Activated CD8-positive, alpha-beta memory T cell treated with anti-CD3 and anti-CD28 coated beads, Interleukin-2, amount 50 U/mL, for 48 hours (primary cell): Measurements from ENCODE around the gene ARMC8.

Source experiments
- DNase-seq: peaks from one replicate; pipeline ENCODE4 v3.0.0-alpha.2; 2020

ARMC8 gene

DNA sequence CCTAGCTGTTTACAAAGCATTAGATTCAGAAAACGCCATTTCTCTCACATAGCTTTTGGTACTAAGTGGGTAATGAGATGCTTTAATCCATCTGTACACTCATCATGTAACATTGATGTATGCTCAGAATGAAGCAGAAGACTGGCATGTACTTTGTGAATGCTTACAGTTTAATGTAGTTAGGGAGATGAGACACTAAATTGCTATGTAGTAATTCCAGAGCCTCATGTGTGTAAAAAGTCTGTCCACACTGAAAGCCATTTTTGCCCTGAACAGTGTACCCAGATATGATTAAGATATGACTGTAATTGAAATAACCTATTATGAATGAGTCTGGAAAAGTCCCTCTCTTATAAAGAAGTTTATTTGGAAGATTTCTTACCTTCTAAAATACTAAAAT is 66.5 kb downstream of the ARMC8 start:
- no peak for DNase-seq

DNA sequence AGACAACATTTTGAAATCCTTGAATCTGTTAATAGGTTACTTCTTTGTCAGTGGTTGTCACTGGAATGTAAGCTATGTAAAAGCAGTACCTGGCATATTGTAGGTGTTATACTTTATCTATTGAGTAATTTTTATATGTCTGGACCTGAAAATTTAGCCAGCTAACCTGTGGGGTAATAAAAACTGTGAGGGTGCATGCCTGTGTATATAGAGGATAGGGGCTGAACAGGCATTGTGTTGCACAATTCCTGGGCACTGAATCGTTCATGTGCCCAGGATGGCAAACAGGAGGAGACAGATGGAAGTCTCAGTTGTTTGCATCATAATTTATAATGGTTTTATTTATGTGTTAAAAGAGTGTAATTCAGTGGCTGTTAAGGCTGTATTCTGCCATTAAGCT is 67.1 kb downstream of the ARMC8 start:
- DNase-seq, result no peak

DNA sequence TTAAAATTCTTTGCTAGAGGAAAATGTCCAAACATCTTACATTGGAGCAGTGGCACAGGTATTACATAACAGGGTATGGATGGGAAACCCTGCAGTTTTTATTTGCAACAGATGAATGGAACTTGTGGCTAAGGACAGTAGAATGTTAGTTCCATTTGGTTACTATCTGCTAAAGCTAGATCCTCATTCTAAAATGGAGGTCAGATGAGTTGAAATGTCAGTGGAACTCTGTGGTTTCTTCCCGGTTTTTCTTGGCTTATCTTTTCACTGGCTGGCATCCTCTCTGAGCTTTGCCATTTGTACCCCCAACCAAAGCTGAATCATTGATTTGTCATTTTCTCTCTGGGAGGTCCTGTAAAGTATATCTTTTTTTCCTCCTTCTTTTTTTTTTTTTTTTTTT is 68.9 kb downstream of the ARMC8 start:
- DNase-seq, result no peak

DNA sequence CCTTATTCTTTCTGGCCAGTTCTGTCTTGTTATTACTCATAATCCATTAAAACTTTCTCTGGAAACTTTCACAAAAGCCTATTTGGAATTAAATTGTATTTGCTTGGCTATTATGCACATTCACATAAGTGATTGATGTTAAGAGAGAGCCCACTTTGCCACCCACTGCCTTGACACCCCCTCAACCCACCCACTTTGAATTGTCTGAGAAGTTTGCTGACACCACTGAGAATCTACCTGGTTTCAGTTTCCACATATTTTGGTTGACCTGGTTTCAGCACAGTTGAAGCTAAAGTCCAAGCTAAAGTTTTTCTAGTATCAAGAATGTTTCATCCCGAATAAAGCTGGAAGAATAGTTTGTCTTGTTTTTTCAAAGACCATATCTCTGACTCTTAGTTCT is 70.9 kb downstream of the ARMC8 start:
- DNase-seq, result no peak

DNA sequence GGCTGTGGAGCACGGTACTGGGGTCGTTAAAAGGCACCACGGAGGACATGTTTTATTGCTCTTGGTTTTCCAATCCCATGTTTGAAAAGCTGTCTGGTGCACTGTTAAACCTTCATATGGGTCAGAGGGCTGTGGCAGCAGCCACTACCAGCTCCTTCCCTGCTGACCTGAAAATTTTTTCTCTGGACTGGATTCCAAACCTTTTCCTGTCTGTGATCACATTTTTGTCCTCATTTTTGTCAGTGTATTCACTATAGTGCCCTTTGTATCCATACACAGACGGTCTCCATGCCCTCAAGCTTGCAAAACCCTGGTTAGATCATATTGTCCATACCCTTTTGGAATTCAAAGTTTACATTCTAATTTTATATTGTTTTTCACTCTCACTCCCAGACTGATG is 72.0 kb downstream of the ARMC8 start:
- DNase-seq, result no peak

DNA sequence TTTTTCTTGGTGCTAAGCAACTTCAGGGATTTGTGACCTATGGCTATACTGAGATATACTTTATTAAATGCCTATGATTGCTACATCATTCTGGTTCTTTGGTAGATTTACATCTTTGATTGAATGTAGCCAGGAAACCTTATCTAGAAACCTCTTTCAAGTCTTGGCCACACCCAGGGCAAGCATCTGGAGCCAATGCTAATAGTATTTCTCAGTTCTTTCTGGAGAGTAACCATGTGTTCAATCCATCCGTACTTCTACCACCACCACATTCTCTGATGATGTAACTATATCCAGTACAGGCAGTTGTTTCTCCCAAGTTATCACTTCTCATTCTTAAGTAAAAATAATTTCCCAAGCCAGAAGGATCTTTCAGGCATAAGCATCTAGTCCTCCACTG is 73.5 kb downstream of the ARMC8 start:
- DNase-seq, result no peak

DNA sequence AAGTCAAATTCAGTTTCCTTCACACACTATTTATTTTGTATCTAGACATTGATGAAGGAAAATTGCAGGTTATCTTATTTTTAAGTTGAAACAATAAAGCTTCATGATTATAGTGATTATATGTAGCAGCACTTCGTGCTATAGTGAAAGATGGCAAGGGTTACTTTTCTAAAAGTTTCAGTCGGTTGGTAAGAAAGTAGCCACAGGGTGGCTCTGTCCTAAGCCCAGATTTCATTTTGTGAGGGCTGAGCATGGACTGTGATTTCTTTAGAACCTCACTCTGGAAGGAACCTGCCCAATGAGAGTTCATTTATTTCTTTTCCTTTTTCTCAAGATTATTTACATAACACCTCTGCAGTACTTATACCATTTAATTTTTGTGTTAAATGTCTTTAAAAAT is 76.0 kb downstream of the ARMC8 start:
- DNase-seq, result no peak

DNA sequence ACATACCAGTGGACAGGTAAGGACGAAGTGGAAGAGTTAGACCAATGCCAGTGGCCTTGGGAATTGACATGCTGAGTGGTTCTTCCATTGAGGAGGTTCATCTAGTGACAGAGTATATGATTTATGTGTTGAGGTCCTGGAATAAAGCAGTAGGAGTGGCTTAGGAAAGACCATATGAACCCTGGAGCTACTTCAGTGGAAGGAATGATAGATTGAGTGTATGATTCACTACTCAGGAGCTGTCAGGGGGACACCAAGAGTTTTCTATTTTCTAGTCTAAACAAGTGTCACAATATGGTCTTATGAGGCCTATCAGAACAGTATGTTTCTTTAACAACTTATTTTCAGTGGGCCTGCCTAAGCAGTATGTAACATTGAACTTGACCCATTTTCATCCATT is 78.6 kb downstream of the ARMC8 start:
- no peak for DNase-seq

DNA sequence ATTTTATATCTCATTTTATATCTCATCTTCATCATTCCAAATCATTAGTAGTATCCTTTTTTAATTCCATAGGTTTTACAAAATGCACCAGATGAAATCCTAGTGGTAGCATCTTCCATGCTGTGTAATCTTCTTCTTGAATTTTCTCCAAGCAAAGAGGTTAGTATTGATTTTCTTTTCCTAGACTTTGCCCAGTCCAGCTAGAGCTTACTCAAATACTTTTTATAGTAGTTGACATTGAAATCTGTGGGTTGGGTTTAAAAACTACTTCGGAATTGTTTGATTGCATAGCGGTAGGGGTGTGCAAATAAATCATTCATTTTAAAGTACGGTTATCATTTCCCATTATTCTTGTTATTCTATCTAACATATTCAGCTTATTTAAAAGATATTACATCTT is 80.0 kb downstream of the ARMC8 start:
- no peak for DNase-seq

DNA sequence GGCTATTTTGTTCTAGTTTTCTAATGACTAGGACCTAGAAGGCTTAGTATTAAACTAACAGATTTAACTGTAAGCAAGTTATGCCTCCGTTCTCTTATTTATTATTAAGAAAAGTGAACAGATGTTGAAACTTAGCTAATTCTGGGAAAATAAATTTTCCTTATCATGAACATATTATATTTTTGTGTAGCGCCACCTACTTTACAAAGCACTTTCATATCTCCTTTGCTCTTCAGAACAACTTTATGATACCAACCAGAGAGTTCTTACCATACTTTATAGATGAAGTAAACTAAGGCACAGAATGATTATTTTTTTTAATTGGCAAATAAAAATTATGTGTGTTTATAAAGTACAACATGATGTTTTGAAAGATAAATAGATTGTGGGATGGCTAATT is 83.1 kb downstream of the ARMC8 start:
- DNase-seq, result no peak

DNA sequence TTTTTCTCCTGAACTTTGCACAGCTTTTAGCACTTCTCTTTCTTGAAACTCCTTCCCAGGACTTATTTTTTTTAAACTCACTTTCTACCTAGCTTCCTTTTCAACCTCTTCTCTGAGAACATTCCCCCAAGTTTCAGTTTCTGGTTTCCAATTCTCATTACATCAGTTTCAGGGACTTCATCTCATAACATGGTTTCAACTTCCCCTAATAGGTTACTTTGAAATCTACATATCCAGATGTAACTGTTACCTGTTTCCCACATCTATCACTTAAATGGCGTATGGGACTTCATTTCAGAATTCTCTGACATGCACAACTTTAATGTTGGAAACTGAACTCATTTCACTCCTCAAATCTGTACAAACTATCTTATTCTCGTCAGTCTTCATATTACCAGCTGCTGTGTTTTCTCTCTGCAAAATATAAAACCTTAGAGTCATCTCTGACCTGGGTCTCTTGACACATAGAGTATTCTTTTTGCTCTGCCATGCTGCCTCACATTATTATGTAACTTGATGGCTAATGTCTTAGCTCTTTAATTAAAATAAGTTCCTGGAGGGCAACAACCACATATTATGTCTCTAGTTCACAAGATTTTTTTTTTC is 84.2 kb downstream of the ARMC8 start:
- no peak for DNase-seq

DNA sequence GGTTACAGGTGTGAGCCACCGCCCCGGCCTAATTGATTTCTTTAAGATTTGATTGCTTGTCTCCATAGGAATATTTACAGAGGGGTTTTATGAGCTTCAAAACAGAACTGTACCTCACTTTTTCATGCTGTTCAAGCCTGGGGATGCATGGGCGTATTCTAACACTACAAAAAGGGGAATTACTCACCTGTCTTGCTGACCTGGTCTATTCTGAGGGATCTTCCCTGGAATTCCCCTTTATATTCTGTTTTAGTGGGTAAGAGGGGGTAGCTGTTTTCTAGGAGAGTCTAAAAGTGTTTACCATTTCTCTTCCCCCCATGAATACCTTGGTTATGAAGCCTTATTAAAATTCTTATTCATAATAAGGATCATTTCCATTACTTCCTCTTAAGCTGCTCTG is 94.5 kb downstream of the ARMC8 start:
- no peak for DNase-seq

DNA sequence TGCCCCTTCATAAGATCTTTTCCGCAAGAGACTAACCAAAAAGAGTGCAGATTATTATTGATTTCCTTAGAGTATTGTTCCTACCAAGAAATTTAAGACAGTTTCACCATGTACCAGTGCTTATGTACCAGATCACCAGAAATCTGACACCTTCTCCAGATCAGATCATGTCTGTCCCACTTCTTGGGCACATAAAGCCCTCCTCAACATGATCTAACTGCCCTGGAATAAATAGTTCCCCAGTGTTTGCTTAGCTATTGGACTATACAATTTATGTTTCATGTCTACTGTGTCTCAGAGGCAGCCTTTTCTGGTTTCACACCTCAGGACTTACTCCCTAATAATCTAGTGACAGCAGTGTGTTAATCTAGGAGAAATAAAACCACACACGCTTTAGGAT is 95.7 kb downstream of the ARMC8 start:
- no peak for DNase-seq

DNA sequence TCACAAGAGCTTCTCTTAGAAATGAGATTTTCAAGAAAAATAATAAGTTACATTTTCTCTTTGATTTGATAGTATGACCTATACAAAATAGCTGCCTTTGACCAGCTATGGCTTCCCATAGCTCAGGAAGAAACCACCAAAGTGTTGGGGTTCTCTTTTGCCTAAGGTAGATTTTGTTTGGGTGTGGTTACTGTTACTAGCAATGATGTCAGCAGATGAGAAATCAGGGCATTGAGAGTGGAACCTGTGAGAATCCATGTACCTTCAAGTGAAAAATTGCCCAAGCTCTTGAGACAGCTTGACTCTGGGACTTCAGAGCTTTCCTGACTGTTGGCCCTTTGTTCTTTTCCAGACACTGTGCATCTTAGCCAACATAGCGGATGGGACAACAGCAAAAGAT is 97.0 kb downstream of the ARMC8 start:
- no peak for DNase-seq

DNA sequence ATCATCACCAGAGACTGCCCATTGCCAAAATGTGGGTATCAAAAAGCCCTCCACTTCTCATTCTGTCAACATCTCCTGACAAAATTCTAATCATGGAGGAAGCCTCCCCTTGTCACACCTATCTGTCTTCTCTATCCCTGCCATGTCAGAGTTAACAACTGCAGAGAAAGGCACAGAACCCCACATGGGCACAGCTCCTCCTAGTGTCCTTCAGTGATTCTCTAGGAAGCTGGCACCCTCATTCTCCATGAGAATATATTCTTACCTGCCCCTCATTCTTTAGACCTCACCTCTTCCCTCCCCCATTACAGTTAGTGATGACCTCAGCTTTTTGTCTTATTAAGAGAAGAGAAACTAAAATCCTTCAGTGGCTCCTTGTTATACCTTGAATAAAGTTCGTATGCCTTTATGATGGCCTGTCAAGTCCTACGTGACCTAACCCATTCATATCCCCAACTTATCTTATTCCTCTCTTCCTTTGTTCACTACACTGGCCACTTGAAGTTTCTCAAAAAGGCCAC is 97.9 kb downstream of the ARMC8 start:
- no peak for DNase-seq

DNA sequence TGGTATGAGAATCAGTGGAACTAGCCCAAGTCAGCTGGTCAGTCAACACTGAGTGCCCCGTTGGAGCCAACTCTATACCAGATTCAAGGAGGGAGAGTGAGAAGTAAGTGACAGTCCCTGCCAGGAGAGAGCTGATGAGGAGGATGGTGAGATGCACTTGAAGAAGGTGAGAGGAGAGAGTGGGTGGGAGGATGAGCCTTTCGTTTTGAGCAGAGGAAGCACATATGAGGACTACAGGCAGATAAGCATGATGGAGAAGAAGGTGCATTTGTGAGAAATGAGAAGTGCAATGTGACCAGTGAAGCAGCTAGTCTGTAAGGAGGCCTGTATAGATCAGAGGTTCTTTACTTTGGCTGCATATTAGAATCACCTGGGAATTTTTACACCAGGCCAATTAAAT is 102.2 kb downstream of the ARMC8 start:
- no peak for DNase-seq

DNA sequence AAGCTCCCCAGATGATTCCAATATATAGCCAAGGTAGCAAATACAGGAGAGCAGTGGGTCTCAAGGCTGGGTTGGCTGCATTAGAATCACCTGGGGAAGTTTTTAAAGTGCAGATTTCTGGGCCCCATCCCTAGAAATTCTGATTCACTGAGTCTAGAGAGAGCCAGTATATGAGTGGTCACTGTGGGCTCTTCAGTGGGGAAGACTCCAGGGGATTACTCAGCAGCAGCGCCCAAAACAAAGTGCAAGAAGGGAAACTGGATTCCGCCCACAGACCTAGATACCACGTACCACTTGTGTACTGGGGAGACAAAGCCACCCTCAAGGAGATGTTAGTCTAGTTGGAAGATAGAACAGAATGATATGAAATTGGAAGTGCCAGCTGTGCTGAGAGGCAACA is 102.6 kb downstream of the ARMC8 start:
- DNase-seq, result no peak

DNA sequence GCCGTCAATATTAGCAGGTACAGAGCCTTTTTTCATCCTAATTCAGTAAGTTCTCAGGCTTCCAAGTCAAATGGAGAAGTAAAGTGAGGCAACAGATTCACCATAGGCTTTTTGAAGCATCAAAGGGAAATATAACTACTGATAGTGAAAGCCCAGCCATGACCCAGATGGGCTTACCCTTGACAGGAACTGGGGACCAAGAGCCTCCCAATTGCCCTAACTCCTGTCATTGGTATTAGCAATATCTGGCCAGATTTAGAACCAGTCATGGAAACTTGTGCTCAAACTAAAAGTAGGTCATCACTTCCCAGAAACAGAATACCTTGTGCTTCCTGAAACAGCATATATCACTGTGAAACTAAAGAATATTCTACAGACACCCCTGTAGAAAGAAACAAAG is 109.5 kb downstream of the ARMC8 start:
- DNase-seq, result no peak

DNA sequence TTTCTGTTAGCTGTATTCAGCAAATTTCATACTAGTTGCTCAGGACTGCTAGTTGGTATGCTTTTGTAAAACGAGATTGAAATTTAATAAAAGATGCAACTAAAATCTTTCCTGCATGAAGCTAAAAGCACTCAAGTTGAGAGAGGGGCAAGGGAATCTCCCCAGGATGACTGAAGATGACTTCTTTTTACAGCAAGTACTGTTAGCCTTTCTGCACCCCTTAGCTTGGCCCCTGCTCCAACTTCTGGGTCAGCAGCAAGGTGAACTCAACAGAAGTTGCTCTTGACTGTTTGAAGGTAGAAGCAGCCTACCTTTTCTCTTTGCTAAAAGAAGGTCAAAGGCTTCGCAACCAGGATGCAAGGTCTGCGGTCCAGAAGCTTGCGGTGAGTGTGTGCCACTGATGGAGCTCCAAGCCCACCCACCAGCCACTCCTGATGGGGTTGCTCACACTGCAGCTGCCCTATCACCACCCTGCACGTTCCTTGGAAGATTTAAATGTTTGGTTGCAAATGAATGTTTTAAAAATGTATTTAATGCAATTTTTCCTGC is 110.0 kb downstream of the ARMC8 start:
- DNase-seq, result no peak

DNA sequence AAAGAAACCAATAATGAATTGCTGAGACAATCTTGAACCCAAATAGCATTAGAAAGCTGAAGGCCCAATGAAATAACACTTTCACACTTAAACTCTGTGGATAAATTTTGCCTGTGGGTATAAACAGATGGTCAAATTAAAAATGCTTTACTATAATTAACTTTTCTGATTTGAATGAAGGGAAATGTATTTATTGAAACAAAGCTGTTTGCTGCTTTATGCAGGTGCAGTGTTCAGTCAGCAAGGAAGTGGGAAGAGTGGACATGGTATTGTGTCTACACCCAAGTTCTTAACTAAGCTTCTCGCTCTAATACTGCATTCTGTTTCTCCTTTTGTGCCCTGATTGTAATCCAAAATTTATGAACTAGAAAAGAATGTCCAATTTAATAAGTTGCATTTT is 110.8 kb downstream of the ARMC8 start:
- DNase-seq, result no peak

DNA sequence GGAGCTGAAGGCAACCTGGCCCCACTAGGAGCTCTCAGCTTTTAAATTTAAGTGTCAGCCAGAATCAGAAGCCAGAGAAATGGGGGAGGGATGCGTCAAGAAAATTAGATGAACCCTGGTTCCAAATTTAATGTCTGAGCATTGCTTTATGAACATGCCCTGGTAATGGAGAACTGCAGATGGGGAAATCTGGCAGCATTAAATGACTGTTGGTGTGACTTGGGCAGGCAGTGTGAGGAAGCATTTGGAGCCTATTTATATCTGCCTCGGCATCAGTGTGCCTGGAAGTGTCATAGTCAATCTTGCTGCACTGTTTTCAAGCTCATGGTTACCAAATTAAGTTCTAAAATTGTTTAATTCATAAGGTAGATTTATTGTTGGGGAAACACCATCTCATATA is 113.5 kb downstream of the ARMC8 start:
- no peak for DNase-seq

DNA sequence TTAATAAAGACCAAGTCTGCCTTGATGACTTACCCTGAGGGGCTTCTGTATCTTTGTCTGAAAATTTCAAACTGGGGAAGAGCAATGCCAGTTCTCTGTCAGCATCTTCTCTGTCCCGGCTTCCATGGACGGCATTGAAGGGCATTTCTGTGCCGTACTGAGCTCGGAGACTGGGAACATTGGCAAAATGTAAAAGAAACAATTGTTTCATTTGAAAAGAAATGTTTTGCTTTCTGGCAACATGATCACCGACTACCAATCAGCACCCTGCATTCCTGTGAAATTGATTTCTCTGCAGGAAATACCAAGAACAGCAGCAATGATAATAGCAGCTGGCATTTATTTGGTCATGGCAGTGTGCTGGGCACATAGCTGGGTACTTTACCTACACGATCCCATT is 116.4 kb downstream of the ARMC8 start:
- DNase-seq, result no peak

DNA sequence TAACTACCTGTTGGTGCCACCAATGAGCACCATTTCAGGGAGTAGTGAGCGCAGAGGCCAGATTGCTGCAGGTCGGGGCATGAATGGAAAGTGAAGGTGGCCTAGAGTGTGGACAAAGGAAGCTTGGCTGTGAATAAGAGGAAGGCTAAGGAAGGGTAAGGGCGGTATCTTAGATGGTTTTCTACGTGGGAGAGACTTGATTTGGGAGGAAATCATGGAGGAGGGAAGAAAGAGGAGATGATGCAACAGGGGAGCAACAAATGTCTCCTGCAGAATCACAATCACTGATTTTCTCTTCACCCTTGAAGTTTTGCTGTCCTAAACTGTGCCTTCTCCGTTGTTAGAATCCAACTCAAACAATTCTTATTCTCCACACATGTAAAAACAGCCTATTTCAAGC is 120.8 kb downstream of the ARMC8 start:
- no peak for DNase-seq

DNA sequence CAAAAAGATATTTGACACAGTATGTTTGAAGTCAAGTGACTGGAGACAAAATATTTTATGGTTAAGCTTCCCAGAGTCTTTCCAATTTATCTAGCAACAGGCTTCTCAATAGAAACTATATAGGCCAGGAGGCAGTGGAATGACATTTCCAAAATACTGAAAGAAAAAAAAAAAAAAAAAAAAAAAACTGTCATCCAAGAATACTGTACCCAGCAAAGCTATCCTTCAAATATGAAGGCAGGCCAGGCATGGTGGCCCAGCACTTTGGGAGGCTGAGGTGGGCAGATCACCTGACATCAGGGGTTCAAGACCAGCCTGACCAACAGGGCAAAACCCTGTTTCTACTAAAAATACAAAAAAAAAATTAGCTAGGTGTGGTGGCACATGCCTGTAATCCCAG is 121.7 kb downstream of the ARMC8 start:
- DNase-seq, result no peak

DNA sequence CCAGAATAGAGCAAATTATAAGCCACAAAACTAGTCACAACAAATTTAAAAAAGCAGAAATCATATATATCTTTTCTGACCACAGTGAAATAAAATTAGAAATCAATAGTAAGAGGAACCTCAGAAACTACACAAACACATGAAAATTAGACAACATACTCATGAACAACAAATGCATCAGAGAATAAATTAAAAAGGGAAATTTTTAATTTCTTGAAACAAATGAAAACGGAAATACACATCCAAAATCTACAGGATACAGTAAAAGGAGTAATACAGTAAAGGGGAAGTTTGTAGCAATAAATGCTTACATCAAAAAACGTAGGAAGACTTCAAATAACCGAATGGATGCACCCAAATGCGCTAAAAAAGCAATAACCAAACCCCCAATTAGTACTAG is 123.4 kb downstream of the ARMC8 start:
- DNase-seq, result no peak

DNA sequence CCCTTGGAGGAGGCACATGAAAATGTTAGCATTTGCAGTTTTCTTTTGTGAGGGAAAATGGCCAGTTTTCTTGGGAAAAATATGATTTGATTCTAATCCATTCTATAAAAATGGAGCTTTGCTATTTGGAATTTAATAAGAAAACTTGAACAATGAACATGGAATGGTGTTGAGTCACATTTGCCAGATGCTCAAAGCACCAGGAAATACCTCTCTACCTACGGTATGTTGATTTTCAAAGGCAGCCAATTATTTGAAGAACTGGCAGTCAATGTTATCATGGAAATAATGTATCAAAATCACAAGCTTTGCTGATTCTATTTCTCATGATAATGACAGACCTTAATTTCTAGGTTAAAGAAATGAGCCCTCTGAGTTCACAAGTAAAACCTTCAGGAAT is 127.7 kb downstream of the ARMC8 start:
- no peak for DNase-seq
